Aorta (tissue), 4 donors: ENCODE measurements around the gene PPP2R3A. TPM values are rescaled to one million over a fixed set of nuclear protein-coding genes. Genes with fewer than 3 reads are reported as not detected.

ENCODE experiments used
- polyA plus RNA-seq, 2 donors: library from polyadenylated mRNA; stranded (reverse); fragments of 200-250 nt; gene quantifications; one replicate each; pipeline ENCODE4 v1.2.3, GENCODE V29; 2013
- total RNA-seq, 2 donors: library from RNA; stranded (reverse); fragmentation: NEBNext Ultra II Directional; extraction: Animal tissue kit (Norgen Biotek cat#: 25700); gene quantifications; one replicate each; pipeline ENCODE4 v1.2.1, GENCODE V29; 2021
- donor health status: healthy with polysubstance abuse.
- donor health status: Bipolar disorder and iron deficiency.
- donor health status: DM: no; HTN: no; CAD: no.
- donor health status: DM: yes; HTN: yes; CAD: no.

Gene PPP2R3A
- total and polyA plus RNA-seq, 4 donors = 2.6 to 19.6 (median 9.5) TPM

Other genes with a start within 250 kb of the PPP2R3A start
- 10 to 100 TPM; 27.7 to 33.9 TPM for gene MSL2, start 230.6 kb downstream of the PPP2R3A start, total RNA-seq
- gene MSL2, start 230.6 kb downstream of the PPP2R3A start, polyA plus RNA-seq = 1 to 10 TPM; 4.9 to 6.2 TPM